ENCODE measurements around the gene CROCC2. TPM values are rescaled to one million over a fixed set of nuclear protein-coding genes. Genes with fewer than 3 reads are reported as not detected.

Gene CROCC2
- total RNA-seq, 1 donor from 2014 or later: not detected

Other genes starting within 250 kb of the CROCC2 start
- gene AQP12B, start 223.5 kb upstream of the CROCC2 start, total RNA-seq: not detected
- not detected for gene AQP12A, start 214.5 kb upstream of the CROCC2 start, total RNA-seq
- 1.5 TPM for gene KIF1A, start 86.1 kb upstream of the CROCC2 start, total RNA-seq
- gene AGXT, start 37.5 kb upstream of the CROCC2 start, total RNA-seq: not detected
- gene MAB21L4, start 10.2 kb upstream of the CROCC2 start, total RNA-seq: not detected
- 6.7 TPM for gene SNED1, start 92.3 kb downstream of the CROCC2 start, total RNA-seq
- gene MTERF4, start 196.0 kb downstream of the CROCC2 start, total RNA-seq: 23.0 TPM
- gene PASK, start 243.1 kb downstream of the CROCC2 start, total RNA-seq: 1.4 TPM
- 66.6 TPM for gene PPP1R7, start 244.1 kb downstream of the CROCC2 start, total RNA-seq

All from Right ventricle myocardium inferior (tissue), 1 donor.